Activated CD8-positive, alpha-beta memory T cell treated with anti-CD3 and anti-CD28 coated beads, Interleukin-2, amount 50 U/mL, for 24 hours (primary cell): ENCODE measurements around the gene CGNL1.

Experiments used
- DNase-seq: peaks from one replicate; pipeline ENCODE4 v3.0.0-alpha.2; 2020; ENCODE audit errors: extremely low read depth

The CGNL1 gene

DNA sequence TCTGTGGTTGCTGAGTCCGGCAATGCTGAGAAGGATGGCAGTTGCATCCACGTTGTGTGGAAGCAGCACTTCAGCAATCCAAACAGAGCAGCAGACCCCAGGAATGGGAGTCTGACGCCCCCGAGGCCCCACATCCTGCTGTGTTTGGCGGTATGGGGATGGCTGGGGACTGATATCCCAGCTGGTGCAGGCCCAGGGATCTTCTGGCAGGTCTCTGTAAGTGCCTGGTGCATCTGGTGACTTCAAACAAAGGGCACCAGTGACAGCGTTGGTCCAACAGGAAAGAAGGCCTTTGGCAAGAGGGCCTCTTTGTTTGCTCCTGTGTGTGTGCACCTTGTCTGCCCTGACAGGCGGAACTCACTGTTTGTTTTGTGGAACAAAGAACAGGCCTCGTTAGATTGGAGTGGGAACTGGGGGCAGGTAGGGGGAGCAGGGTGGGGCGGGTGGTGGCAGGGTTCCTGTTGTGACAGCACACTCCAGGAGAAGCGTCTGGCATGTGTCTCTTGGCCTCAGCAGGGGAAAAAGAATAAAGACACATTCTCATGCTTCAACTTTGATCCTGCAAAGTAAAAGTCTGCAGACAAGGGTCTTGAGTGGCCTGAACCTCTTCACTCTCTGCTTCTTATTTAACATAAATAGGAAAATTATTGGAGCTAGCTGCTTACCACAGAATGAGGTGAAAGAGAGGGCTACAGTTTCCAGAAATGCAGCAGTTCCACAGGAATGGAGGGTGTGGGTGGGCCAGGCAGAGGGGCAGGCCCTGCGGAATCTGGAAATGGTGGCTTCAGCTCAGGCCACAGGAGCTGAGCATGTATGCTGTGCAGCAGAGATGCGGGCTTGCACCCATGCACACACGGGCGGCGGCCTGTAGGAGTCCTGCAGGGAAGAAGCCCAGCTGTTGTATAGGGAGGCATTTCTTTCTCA, 120.9 kb downstream of the CGNL1 start:
- no peak for DNase-seq

- DNase-seq = no peak
These were observed 124.0 kb downstream of the CGNL1 start for GRCh38 chr15:57500256-57500655.

DNA sequence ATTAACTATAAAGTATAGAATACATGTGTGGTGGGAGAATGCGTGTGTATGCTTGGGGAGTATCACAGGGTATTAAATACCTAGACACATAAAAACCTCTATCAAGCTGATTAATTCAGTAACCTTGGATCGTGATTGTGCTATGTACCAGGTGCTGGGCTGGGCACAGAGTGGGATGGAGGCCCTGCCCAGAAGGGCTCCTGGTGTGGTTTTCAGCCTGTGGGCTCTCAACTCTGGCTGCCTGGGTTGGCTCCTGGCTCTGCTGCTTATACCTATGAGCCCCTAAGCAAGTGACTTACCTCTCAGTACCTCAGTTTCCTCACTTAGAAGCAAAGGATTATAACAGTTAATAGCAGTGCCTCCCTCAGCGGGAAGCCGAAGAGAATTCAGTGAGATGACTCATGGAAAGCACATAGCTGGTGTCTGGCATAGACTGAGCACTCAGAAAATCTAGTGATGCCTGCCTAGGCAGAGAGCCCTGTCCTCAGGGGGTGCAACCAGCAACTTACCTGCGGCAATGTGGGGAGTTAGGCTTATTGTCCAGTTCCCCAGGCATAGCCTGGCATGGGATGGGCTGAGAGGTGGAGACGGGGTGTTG, 124.8 kb downstream of the CGNL1 start:
- no peak for DNase-seq

DNA sequence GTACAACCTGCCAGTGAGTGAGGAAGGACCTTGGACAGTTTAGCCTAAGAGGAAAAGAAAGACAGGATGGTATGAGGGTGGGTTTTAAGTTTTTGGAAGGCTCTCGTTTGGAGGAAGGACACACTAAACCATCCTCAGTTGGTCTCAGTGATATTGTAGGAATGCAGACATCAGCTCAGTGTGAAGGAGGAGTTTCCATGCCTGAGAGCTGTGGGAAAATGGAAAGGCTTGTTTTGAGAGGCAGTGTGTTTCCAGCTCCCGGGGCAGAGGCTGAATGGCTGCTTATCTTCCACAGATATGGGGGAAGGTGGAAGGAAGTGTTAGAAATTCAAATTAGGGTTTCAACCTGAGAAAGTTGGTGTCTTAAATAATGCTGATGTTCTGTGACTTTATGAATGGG, 125.8 kb downstream of the CGNL1 start:
- DNase-seq = no peak

DNA sequence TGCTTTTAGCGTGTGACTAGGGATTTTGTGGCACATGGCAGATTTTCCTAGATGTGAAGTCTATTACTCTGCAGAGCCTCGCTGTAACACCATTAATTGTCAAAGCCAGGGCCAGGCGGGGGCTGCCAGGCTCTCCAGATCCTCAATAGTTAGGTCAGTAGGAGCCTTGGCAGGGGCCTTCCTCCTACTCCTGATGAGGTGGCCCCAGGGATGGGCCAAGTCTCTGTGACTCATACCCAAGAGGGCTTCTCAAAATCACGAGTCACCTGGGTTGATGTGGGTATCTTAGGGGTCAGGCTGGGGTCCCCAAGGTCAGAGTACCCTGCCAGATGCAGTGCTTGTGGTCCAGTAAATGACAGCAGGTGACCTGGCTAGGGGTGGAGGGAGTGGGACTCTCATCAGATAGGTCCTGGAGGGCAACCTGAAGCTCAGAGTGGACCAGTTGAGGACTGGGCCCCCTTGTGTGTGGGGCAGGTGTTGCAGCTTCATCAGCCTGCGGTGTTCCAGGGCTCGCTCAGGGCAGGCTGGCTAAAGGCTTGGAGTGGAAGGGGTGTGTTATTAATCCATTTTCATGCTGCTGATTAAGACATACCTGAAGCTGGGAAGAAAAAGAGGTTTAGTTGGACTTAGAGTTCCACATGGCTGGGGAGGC, 126.9 kb downstream of the CGNL1 start:
- no peak for DNase-seq

- no peak for DNase-seq
These were observed 127.8 kb downstream of the CGNL1 start for GRCh38 chr15:57503911-57504598.

DNA sequence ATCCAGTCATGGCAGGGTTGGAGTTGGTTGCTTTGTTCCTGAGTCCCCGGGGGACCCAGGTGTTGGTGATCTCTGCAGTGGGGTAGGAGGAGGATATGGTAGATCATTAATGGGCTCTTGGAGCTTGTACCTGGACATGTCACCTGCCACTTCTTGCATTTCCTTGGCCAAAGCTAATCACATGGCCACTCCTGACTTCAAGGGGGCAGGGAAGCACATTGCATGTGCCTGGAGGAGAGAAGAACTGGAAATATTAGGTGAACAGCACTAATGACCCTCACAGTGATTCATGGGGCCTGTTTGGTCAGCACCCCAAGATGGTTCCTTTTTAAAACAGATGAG, 128.3 kb downstream of the CGNL1 start:
- DNase-seq = no peak

DNA sequence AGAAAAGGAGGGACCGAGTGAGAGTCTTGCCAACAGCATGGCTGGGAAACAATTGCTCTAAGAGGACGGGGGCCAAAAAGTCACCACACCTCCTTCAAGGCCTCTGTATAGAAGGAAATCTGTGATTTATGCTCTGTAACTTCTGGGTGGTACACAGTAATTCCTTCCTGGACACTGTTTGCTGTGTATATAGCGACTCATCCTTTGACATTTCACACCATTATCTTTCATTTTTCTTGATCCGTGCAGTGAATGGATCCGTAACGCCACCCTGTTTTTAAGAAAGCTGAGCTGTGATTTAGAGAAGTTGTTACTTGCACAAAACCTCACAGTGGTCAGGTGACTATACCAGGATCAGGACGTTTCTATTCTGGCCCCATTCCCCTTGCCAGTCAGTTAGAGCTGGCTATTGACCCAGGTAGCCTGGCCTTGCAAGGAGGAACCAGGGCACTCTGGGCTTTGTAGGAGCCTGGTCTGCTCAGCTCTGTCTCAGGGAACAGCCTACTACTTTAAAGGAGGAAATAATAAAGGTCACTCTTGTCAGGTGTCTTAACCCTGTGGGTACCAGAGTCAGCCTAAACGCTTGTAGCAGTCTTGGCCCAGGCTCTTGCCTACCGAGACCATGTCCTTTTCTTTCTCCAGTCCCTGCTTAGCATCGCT, 128.9 kb downstream of the CGNL1 start:
- no peak for DNase-seq

DNA sequence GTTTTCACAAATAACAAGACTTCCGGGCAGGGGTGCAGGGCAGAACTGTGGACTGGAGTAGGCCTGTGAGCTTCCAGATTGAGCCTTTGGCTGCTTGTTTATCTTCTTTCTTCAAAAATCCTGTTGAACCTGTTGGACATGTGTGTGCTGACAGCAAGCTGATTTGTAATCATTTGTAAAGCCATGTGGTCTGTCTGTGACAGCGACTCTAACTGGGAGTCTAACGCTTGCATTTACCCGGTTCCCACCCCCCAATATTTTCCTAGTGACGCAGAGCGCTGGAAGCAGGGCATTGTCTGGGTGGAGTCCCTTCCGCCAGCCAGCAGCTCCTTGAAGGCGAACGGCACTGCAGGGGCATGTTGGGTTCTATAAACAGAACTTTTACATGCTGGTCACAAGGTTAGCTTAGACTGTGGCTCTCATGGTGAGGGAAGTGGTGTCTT, 129.7 kb downstream of the CGNL1 start:
- DNase-seq = no peak

DNA sequence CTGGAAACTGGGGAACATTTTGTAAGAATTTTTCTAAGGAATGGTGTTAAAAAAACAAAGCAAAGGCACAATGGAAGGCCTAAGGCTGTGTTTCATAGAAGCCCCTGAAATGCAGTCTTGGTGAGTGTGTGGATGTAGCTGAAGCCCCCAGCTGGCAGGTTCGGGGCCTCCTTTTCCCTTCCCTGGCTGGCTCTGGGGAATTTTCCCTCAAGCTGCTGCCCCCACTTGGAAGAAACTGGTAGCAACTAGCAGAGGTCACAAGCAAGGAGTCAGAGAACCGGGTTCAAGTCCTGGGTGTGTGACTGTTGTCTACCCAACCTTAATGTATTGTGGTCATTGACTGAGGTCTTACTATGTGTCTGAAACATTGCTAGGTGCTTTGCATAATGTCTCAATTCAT, 130.1 kb downstream of the CGNL1 start:
- DNase-seq = no peak

- no peak for DNase-seq
These were observed 130.8 kb downstream of the CGNL1 start for GRCh38 chr15:57507111-57507510.

DNA sequence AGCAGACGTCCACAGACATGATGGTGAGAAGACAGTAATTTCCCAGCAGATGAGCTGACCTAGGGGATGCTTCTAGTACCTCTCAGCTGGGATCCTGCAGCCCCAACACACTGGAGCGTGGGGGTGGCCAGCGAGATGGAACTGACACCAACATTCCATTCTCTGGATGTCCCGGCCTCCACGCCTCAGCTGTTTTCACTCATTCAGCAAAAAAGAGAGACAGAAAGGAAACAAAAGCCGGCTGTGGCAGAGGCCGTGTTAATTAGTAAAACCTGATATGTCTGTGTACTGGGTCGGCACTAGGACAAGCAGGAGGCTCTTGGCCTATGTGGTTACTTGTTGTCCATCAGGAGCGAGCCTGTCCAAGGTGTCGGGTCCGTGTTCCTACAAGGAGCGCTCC, 132.8 kb downstream of the CGNL1 start:
- no peak for DNase-seq

DNA sequence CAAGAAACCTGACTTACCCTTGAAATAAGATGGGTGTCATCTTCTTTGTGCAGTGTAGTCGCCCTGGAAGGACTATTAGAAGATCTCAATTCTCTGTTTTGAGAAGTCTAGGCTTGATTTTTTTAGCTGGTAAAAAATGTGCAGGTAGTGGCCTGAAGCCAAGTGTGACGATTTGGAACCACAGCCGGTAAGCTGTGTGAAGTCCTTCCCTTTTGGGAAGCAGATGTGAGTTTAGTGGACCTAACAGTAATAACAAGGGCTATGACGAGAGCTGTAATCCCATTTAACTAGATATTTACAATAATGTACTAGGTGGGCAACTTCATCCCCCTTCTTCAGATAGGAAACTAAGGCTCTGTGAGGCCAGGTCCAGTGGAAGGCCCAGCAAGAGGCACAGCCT, 133.7 kb downstream of the CGNL1 start:
- no peak for DNase-seq

GRCh38 chr15:57510647-57511046, 134.3 kb downstream of the CGNL1 start:
- no peak for DNase-seq

- DNase-seq = no peak
These were observed 140.2 kb downstream of the CGNL1 start for GRCh38 chr15:57516327-57517029.

DNA sequence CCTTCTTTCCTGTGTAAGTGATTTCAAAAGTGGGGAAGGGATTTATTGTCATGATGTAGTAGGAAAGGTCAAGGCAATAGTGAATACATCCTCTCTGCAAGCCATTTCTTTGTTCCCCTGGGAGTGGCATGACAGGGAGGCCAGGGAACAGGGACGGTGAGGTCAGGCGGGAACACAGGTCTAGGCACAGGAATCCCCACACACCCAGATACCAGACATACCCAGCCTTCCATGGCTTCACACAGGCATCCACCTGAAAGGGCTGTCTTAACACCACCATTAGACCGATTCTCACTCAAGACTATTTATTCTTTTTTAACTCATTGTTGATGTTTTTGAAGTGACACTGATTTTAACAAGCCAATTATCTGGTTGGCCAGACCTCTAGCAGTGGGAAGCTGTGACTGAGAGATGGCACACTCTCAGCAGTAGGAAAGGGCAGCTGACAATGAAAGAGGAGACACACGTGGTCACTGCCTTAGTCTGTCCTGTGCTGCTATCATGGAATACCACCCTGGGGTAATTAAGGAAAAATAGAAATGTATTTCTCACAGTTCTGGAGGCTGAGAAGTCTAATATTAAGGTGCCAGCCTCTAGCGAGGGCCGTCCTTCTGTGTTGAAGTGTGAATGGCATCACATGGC, 140.8 kb downstream of the CGNL1 start:
- no peak for DNase-seq

GRCh38 chr15:57518779-57519405, 142.6 kb downstream of the CGNL1 start:
- DNase-seq = no peak

DNA sequence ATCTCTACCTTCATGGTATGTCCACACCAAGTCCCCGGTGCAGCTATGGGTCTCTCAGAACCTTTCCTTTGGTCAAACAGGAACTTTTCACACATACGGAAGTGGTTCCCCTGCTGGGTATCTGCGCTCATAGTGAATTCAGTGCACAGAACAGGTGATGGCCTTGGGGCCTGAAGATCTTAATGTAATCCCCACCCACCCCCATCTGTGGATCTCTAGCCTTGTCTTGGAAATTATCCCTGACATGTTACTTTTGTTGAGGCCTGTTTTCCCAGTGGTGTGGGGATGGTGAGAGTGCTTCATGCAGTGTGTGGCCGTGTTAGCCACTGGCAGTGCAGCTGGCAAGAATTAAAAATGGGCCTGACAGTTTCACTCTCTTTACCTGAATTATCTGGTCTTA, 143.5 kb downstream of the CGNL1 start:
- DNase-seq = no peak

- DNase-seq = no peak
These were observed 145.2 kb downstream of the CGNL1 start for GRCh38 chr15:57521503-57521902.

- DNase-seq = no peak
These were observed 145.8 kb downstream of the CGNL1 start for GRCh38 chr15:57522148-57522547.
